ENCODE measurements around the gene FIBCD1.
"Not testable (repeated sequence)": the region's sequence is repeated elsewhere in the genome, so short reads cannot be mapped to it uniquely, and the experiment has no call there.

Gene FIBCD1

DNA sequence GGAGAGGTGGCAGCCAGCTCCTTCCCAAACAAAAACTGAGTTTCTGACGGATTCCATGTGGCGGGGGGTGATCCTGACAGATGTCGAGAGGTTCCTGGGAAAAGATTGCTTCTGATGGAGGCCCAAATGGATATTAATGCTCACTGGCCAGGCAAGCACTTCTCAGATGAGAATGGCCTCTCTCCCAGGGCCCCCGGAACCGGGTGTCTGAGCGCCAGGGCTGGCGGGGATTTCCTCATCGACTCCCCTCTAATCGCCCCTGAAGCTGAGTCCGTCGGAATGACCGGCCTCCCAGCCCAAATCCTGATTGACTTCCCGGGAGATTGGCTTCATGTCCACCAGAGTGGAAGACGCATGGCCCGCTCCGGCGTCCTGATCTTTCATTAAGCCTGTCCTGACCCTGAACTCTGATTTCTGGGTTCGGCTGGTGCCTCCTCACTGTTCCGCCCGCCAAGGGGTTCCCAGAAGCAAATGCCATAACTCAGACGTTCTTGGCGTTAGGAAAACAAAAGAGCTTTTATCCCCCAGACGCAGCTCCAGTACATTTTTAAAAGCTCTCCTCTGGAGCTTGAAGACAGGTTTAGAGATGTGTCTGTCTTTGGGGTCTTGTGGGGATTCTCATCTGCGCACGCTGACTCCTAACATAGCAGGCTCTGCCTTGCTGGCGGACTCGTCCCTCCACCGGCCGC, 17.6 kb downstream of the FIBCD1 start:
- no peak for DNase-seq

DNA sequence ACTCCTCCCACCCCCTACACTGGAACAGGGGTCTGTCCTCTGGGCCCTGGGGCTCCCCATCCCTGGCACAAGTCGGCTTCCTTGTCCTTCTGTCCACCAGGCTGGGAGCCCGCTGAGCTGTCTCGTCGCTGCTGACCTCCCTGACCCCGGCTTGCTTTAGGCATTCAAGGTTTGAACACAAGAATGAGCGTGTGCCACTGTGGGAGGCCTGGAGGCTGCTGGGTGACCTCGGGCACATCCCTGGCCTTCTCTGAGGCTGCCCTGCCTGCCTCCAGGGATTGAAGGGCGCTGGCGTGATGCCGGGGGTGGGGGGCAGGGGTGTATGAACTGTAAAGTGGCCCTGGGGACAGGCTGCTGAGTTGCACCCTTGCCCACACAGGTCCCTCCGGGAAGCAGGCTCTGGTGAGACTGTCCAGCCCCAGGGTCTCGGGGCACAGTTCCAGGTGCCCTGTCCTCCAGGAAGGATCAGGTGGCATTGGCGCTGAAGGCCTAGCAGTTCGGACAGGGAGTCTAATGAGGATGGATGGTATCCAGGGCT, 18.2 kb downstream of the FIBCD1 start:
- no peak for DNase-seq

DNA sequence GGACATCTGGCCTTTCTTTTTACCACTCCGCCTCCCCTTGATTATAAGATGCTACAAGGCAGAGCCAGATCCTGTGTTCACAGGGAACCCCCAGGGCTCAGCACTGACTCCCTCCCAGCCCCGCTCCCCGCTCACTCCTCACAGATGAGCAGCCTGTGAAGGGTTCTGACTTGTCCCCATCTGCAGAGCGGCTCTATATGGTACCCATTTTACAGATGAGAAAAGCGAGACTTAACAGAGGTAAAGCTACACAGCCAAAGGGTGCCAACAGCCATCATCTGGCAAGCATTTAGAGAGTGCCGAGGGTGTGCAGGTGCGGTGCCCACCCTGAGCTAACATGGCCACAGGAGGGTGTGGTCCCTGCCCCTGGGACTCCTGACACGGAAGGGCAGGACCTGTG, 18.8 kb downstream of the FIBCD1 start:
- no peak for DNase-seq

DNA sequence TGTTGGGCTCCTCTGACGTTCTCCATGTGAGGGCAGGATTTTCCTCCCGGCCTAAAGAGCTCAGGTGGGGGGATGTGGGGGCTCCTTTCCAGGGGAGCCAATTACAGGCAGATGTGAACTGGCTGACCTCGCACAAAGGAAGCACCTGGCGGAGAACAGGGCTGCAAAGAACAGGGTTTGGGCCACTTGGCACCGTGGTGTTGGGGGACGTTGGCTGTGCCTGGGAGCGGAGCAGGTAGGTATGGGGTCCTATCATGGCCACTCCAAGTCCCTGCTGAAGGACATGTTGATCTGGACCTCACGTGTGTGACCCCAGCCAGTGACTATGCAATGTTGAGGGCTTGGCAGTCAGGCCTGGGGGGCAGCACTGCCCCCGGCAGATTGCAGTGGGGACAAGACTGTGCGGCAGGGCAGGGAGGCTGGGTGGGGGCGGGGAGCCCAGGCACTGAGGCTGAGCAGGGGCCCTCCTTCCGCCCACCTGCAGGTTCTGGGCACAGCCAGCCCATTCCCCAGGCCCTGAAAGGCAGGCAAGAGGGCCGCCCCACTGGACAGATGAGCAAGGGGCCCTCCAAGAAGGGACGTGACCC, 19.4 kb downstream of the FIBCD1 start:
- DNase-seq, result no peak

DNA sequence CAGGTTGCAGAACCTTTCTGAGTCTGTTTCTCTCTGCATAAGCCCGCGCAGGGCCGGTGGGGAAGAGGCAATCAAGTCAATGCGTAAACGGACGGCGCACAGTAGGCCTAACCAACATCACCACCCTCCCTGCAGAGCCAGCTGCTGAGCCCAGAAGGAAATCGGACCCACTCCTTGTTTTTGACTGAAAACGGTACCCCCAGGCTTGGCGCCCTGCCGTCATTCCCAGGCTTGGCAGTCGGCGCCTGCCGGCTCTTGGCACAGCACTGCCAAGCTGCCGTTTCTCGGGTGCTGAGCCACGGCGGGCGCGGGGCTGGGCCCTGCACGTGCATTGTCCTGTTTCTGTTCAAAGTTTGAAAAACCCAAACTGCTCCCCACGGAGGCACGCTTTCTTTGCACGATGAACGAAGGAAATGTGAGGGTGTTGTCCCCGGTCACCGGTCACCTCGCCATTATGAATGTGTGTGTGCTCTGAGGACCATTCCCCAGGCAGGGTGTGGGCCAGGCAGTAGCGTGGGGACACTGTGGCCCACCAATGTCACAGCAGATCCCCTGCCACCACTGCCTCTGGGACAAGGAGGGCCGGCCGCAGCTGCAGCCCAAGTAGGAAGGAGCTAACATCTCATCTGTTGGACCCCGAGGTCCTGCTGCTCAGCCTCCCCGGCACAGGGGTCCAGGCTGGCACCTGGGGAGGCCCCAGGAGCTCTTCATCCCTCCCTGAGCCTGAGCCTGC, 20.1 kb downstream of the FIBCD1 start:
- no peak for DNase-seq

DNA sequence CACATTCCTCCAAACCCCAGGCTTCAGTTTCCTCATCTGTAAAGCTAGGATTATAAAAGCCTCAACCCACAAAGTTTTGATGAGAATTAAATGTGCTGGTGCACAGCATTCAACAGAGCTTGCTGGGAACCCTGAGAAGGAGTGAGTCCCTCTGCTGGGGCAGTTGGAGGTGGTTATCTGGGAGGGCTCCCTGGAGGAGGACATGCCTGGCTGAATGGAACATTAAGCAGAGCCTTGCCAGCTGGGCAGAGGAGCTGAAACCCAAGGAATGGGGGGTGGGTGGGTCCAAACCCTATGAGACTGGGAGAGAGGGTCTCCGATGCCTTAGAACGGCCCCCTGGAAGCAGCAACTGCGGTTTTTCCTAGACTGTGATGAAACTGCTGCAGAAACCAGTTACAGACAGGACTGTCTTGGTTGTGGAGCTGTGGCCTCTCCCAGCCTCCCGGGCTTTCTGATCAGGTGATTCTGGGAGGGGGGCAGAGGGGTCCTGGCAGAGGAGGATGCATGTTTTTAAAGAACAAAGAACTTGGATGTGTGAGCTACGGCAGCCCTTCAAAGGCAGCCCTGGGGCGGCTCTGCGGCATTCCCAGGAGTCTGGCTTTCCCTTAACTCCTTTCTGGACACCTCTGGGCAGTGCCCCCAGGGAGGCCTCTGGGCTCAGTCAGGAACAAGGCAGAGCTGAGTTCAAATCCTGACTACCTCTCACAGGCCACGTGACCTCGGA, 20.8 kb downstream of the FIBCD1 start:
- no peak for DNase-seq

DNA sequence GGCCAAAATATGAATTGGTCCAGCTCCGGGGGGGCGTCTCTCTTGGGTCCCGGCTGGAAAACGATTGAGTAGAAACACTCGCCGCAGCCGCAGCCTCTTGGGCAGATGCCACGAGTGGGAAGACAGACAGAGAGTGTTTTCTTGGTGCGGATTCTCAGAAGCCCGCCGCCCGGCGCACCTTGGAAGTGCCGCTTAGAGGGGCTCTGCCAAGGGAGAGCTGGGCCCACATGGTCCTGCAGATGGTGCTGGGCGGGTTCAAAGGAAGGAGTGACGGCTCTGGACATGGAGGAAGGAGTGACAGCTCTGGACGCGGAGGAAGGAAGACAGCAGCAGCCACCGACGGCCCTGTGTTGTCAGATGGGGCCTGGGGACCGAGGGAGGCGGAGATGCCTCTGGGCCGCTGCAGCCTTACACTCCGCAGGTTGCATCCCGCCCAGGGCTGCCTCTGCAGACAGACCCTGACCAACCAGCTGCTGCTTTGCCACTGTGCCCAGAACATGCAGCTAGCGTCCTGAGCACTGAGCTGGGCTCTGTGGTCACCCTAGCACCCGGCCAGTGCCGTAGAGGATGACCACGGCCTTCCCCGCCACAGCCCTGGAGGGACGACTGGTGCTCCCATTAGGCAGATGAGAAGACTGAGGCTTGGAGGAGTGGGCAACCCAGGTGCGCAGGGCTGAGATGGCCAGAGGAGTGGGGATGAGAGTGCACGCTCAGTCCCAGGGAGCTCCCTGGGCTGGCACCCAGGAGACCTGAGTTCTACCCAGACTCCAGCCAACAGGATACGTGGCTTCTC, 21.7 kb downstream of the FIBCD1 start:
- DNase-seq, result no peak

DNA sequence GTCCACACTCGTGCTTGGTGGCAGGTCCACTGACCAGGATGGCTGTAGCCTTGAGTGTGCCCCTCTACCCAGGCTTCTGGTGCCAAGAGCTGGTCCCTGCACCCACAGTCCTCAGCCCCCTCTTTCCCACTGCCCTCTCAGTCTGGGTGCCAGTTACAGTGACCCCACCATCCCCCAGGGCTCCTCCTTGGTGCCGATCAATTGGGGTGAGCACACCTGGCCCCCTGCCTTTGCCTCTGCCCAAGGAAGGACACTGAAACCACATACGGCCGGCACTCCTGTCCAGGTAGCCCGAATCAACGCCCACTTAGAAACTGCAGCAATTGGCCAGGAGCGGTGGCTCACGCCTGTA, 24.0 kb downstream of the FIBCD1 start:
- no peak for DNase-seq

DNA sequence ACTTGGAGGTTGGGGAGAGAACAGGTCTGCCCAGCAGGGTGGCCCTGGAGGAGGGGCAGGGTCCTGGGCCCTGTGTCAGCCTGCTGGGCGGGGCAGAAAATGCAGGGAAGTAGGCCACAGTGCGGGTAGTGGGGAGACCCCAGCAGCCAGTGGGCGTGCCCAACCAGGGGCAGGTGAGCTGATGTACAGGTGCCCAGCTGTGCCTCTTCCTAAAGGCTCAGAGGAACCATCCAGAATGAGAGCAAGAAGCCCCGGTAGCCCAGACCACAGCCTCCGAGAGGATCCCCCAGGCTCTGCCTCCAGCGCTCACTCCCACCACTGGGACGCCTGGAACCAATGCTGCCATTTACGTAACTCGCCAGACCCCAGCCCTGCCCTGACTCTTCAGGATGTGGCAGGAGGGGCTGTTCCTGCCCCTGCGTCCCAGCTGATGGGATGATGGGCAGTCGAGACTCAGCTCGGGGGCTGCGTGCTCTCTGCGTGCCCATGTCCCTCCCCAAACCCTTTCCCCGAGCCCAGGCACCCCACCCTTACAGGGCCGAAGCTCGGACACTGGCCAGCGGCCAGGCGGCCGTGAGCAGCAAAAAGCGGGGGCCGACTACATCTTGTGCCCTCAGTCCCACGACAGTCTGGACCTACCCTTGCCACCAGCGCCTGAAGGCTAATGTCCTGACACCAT, 24.5 kb downstream of the FIBCD1 start:
- DNase-seq, result no peak

DNA sequence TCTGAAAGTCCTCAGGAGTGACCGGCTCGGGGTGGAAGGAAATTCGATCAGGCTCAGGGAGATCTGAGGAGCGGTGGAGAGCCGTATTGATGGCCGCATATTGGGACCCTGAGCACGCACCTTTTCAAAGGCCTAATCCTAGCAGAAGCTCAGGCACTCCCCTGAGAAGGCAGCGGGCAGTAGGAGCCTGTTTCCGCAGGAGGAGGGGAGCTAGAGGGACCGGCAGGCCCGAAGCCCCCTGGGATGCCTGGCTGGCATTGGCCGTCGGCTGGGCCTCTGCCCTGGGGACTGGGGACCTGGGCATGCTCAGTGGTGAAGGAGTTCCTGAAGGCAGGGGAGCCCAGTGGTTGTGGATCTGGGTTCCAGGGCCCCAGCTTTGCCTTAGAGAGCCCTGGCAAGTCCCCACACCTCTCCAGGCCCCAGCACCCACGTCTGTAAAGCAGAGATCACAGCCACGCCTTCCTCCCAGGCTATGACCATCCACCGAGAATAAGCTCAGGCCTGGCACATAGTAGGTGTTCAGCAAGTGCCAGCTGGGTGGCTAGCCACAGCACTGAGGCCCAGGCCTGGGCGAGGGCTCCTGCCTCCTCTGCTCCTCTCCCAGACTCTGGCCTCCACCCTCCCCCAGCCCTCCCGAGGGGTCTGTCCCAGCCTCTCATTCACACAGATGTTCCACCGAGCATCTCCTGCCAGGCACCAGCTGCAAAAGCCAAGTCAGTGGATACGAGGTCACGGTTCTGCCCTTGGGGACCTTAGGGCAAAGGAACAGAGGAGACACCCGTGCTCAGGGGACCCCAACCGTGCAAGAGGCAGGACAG, 25.2 kb downstream of the FIBCD1 start:
- no peak for DNase-seq

DNA sequence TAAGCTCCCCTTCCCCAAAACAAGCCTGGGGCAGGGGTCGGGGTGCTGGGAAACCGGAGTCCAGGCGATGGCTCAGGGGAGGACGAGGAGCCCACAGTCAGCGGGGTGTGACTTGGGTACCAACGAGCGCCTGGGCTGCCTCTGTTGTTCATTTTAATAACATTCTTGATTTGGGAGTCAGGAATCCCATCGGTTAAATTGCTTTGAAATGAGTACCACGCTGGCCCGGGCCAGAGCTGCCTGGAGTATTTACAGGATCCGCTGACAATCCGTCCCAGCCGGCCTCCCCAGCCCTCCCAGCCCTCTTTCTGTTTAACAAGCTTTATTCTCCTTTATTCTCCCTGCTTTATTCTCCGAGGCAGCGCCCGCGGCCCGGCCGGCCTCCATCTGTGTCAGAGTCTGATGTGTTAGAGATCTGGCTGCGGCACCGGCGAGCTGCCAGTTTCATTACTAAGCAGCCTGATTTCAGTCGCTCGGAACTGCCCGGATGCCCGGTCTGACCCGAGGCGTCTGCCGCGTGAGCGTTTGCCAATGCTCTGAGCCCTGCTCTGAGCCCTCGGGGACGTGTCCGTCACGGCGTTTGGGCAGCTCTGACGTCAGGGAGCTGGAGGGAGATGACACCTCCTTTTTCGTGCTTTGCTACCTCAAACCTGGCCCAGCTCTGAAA, 26.0 kb downstream of the FIBCD1 start:
- DNase-seq, result no peak

DNA sequence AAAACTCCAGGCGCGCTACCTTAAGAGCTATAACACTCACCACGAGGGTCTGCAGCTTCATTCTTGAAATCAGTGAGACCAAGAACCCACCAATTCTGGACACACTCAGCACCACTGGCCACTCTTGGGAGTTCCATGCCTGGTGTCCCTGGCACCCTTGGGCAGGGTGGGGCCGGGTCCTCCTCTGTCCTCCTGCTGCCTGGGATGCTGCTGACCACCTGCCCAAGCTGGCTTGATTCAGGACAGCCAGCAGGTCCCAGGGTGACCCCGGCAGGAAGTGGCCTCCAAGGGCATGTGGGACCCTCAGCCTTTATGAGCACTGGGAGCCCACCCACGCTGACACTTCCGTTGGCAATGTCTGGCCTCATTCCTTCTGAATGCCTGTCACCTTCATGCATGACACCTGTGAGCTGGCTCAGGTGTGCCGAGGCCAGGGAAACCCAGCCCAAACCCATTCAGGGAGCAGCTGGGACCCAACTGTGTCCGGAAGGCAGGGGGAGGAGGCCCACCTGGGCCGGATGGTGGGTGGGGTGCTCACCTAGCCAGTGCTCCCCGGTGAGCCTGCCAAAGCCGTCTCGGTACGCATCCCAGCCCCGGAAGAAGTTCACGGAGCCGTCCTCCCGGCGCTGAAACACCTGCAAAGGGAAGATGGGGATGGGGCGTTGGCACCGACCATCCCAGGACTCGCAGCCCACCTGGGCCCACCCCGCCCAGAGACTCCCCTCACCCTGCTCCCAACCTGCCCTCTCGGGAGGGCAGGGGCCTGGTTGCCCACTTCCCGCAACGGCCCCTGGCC, 27.6 kb downstream of the FIBCD1 start:
- no peak for DNase-seq

DNA sequence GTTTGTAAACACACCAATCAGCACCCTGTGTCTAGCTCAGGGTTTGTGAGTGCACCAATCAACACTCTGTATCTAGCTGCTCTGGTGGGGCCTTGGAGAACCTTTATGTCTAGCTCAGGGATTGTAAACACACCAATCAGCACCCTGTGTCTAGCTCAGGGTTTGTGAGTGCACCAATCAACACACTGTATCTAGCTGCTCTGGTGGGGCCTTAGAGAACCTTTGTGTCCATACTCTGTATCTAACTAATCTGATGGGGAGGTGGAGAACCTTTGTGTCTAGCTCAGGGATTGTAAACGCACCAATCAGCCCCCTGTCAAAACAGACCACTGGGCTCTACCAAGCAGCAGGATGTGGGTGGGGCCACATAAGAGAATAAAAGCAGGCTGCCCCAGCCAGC, 28.4 kb downstream of the FIBCD1 start:
- DNase-seq, result not testable (repeated sequence)

DNA sequence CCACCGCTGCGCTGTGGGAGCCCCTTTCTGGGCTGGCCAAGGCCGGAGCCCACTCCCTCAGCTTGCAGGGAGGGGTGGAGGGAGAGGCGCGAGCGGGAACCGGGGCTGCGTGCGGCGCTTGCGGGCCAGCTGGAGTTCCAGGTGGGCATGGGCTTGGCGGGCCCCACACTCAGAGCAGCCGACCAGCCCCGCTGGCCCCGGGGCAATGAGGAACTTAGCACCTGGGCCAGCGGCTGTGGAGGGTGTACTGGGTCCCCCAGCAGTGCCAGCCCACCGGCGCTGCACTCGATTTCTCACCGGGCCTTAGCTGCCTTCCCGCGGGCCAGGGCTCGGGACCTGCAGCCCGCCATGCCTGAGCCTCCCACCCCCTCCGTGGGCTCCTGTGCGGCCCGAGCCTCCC, 29.0 kb downstream of the FIBCD1 start:
- not testable (repeated sequence) for DNase-seq

DNA sequence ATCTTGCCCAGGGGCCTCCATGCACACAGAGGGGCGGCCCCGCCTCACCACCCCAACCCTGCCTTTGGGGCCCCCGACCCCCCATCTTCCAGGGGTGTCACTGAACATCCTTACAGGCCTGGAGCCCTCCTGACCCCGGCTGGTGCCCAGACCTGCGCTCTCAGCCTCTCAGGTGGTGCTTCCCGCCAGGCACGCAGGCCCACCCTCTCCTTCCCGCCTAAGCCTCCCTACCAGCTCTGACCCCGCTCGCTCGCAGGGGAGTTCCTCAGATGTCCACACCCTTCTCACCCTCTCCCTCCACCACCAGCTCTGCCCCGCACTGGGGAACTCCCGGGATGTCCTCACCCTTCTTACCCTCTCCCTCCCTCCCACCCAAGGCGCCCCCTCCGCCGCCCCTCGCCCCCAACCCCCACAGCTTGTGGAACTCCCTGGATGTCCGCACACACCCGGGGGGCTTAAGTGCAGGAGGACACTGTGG, 30.1 kb downstream of the FIBCD1 start:
- no peak for DNase-seq

DNA sequence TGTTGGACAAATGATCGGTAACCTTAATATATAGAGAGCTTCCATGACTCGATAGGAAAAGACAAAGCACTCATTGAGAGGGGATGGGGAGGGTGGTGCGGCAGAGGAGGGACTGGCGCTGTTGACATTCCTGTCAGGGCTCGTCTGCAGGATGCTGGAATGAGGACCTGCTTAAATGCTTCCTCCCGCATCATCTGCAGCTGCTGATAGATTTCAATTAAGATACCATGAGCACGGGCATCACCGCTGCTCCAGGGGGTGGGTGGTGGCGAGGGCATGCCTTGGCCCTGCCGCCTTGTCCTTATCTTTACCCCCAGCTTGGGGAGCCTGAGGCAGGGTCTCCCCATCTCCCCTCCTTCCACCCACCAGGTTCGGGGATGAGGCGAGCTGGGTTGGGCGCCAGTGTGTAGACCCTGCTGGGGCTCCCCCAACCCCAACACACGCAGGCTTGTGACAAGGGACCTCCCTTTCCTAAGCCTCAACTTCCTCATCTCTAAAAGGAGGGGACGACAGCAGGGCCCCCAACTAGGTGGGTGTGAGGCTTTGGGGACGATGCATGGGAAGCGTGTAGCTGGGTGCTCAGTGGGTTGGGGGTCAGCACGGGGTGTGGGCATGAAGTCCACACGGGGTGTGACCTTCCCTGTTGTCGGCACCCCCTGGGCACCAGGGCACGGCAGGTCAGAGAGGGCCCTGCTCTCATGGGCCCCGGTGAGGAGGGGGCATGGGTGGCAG, 30.7 kb downstream of the FIBCD1 start:
- no peak for DNase-seq

DNA sequence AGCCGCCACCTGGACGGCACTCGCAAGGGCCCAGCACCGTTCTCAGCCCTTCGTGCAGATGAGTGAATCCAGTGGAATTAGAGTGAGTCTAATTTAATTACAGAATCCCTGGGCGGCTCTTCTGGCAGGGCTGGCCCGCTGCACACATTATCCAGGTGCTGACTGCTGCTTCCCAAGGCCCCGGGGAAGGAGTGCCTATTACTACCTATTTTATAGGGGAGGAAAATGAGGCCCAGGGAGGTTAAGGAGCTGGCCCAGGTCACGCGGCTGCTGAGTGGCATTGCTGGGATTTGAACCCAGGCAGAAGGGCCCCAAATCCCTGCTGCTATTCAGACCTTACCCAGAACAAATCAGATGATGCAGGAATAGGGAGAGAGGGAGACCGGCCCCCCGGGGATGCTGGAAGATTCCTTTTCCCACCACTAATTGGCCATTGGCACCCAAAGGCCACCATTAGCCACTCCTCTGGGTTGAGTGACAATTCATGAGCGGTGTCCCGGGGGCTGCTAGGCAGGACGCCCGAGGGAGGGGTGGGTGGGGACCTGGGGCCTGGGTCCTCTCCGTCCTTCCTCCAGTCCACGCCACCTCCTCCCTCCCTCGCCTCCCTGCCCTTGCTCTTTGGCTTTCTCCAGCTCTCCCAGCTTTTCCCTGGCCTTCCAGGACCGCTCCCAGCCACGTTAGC, 32.2 kb downstream of the FIBCD1 start:
- DNase-seq, result no peak

All from NCI-H1436 treated with DMSO at 0.1 percent for 48 hours (cell line).